ENCODE measurements around the gene GLI3.

- TF ChIP-seq CTCF (IDR thresholded peaks at IDR 0.05) (no peak), POLR2A (IDR thresholded peaks at IDR 0.05) (no peak)
These were observed 17.6 kb downstream of the GLI3 start for GRCh38 chr7:42219447-42219846.
